Stimulated activated CD4-positive, alpha-beta T cell treated with anti-CD3 and anti-CD28 coated beads, Interleukin-12 subunit alpha, Interleukin-12 subunit beta, amount 100 ng/mL, for 4 hours (primary cell): ENCODE measurements around the gene SART3.

Experiments
- DNase-seq: peaks from one replicate; pipeline ENCODE4 v3.0.0-alpha.2; 2020

The SART3 gene

DNA sequence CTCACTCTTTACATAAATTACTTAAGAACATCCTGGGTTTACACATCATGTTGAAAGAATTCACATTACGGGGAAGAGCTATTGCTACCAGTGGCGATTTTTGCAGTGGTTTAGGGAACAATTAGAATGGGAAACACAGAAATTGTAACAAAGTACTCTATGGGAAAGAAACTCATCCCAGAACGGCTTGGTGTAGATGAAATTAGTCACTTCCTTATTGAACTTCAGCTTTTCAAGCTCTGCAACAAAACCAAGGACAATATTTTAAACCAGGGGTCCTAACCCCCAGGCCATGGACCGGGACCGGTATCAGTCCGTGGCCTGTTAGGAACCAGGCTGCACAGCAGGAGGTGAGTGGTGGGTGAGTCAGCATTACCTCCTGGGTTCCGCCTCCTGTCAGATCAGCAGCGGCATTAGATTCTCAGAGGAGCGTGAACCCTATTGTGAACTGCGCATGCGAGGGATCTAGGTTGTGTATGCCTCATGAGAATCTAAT, 78.2 kb downstream of the SART3 start:
- no peak for DNase-seq

DNA sequence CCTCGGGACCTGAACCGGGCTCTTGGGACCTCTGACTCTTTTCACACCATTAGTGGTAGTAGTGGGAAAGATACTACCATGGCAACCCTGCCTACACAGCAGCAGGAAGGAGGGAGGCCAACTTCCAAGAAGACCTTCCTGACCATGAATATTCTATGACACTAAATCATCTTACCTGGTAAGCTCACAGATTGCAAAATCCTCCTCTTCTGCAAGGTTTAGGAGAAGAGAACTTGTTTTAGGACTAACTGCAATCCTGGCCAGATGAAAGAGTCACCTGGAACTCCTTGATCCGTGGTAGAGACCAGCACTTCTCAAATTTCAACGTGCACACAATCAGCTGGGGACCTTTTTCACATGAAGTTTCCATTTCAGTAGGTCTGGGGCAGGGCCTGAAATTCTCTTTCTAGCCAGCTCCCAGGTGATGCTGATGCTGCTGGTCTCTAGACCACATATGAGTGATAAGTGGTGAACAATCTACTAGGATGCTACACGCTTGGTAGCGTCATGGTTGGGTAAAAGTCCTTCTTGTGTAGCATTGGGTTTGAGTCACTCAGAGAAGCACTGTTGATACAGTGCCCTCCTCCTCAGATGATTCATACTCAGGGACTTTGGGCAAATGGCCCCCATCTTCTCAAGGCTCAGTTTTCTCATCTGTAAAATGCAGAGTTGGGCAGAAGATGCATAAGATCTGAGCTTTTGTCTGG, 81.5 kb downstream of the SART3 start:
- no peak for DNase-seq

- DNase-seq = no peak
These were observed 82.3 kb downstream of the SART3 start for GRCh38 chr12:108478611-108479206.

- DNase-seq = no peak
These were observed 83.1 kb downstream of the SART3 start for GRCh38 chr12:108477881-108478259.

DNA sequence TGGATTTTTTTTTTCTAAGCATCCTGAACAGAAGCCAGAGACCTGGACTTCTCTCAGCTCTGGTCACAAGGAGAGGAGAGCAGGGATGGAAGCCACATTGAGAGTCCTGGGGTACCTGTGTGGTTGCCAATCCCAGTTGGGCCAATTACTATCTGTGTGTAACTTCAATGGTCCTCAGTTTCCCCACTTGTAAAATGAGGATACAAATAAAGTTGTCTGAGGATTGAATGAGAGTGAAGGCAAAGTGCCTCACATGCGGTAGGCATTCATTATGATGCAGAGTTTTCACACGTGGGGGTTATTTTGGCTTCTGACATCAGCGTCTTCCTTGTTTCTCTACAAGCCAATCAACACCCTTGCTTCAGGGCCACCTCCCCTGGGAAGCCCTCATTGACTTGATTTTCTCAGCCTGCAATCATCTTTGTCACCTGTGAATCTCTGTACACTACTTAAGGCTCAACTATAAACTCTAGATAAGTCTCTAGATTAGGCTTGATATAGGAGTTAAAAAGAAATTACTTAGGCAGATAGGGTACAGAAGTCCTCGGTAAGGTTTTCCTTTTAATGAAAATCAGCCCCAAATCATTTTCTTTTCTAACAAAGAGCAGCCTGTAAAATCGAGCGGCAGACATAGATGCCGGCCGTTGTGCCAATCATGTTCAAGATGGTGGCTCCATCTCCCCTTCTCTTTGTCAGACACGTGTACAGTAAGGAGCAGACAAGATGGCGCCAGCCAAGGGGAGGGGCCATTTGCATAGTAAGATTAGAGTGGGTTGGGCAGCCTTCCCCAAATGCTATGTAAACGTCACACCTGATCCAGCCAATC, 83.7 kb downstream of the SART3 start:
- DNase-seq = no peak

- no peak for DNase-seq
These were observed 85.6 kb downstream of the SART3 start for GRCh38 chr12:108475396-108475795.

DNA sequence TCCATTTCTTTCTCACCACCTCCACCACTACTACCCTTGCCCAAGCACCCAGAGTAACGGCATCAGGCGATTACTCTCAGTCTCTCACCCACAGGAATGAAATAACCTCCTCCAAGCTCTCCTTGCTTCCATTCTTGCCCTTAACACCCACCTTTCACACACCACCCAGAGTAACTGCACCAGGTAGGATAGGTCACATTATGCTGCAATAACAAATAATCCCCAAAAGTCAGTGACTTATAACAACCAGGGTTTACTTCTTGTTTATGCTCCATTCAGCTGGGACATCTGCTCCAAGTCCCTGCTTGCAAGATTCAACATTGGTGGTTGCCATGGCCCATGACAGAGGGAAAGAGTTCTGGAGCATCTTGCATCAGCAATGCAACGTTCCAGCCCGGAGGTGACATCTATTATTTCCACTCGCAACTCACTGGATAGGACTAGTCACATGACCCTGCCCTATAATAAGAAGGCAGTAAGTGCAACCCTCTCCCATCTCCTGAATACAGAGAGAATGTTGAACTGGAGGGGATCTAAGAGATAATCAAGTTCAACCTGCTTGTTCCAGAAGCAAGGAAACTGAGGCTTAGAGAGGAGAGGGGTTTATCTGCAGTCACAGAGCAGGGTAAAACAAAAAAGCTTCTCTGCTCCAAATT, 87.4 kb downstream of the SART3 start:
- no peak for DNase-seq
